Ovary (tissue), 9 donors: ENCODE results near the gene RASAL2. TPM values are rescaled to one million over a fixed set of nuclear protein-coding genes. Genes with fewer than 3 reads are reported as not detected.
A peak's percentile ranks its signal among the peaks of the same experiment; 100 is the strongest.

ENCODE experiments used
- DNase-seq, 5 donors: peaks; one replicate each; pipeline ENCODE4 v3.0.0-alpha.2; 2019 to 2020
- H3K27ac ChIP-seq, 2 donors: fragments of 200-600 bp; one replicate each; pipeline versions ENCODE4 v1.5.1 to v1.8.0; 2019 to 2022
- H3K27me3 ChIP-seq: fragments of 200-600 bp; one replicate; pipeline ENCODE4 v1.8.0; 2022
- H3K36me3 ChIP-seq: fragments of 200-600 bp; sonication (generic); one replicate; pipeline ENCODE4 v1.5.1; 2019
- H3K4me1 ChIP-seq: one replicate; pipeline ENCODE4 v1.8.1; 2013; ENCODE audit warnings: mild to moderate bottlenecking, moderate library complexity; ENCODE audit not compliant: insufficient read depth
- H3K4me3 ChIP-seq: fragments of 200-600 bp; sonication (generic); one replicate; pipeline ENCODE4 v1.5.1; 2017
- H3K9me3 ChIP-seq, 2 donors: fragments of 200-600 bp in 1 of 2; sonication (generic) in 1 of 2; one replicate each; pipeline versions ENCODE4 v1.5.1 to v1.8.1; 2013 to 2019; ENCODE audit warnings: mild to moderate bottlenecking in 1 of 2, moderate library complexity in 1 of 2
- EP300 ChIP-seq: sonication (generic); formaldehyde crosslinking; IDR thresholded peaks from one replicate; pipeline ENCODE4 v1.6.1; 2017; ENCODE audit warnings: antibody characterized with exemption
- POLR2A ChIP-seq: fragments of 450-650 bp; IDR thresholded peaks from one replicate; pipeline ENCODE4 v1.6.1; 2017; ENCODE audit warnings: antibody characterized with exemption, mild to moderate bottlenecking, moderate library complexity
- WGBS, 3 donors: extraction: QIAGEN DNeasy Blood & Tissue Kit in 1 of 3; methylation state at CpG; one replicate each; pipeline versions ENCODE4 v1.1.5 to v1.1.7; 2013 to 2017; 5-methylcytosine and 5-hydroxymethylcytosine counted together
- intact Hi-C, 4 donors: fragments of 100-400 bp; cut with DNase I; formaldehyde crosslinking; loops; one replicate each; pipeline versions ENCODE4 v1.11.0 to v1.15.1; 2022 to 2023
- polyA plus RNA-seq, 2 donors: library from polyadenylated mRNA; stranded (reverse); fragments of 200-250 nt in 1 of 2; fragments of 350-450 nt in 1 of 2; fragmentation: Illumina TruSeq in 1 of 2; extraction: RNeasy Lipid Tissue Mini Kit (QIAGEN cat#74804) in 1 of 2; gene quantifications; one replicate each; pipeline ENCODE4 v1.2.3, GENCODE V29; 2013 to 2014
- total RNA-seq, 7 donors: library from RNA; depleted of rRNA in 2 of 7; stranded (reverse); fragments of >200 nt in 2 of 7; fragmentation: NEBNext Ultra II Directional in 3 of 7; extraction: Animal tissue kit (Norgen Biotek cat#: 25700) in 3 of 7; gene quantifications; one replicate each; pipeline versions ENCODE4 v1.1.0 to v1.2.4, GENCODE V29; 2016 to 2023
- TF ChIP-seq, protein P1 (sequence below), 3 donors: fragments of 450-650 bp in 2 of 3; fragments of 200-600 bp in 1 of 3; IDR thresholded peaks; one replicate each; pipeline versions ENCODE4 v1.5.1 to v1.8.0; 2016 to 2022; ENCODE audit warnings: antibody characterized with exemption in 3 of 3, mild to moderate bottlenecking in 1 of 3
- donor health status: DM: no; HTN: no; CAD: no; lungs with moderate emphysema.
- donor health status: DM: no; HTN: no; CAD: no.
- donor health status: Bipolar disorder and iron deficiency.
- donor health status: DM: yes; HTN: yes; CAD: no.
- donor health status: DM: no; HTN: no; CAD: no.
- donor health status: DM: yes; HTN: yes; CAD: no.

Gene RASAL2
- total and polyA plus RNA-seq, 9 donors, result 4.2 to 20.5 (median 11.5) TPM

DNA sequence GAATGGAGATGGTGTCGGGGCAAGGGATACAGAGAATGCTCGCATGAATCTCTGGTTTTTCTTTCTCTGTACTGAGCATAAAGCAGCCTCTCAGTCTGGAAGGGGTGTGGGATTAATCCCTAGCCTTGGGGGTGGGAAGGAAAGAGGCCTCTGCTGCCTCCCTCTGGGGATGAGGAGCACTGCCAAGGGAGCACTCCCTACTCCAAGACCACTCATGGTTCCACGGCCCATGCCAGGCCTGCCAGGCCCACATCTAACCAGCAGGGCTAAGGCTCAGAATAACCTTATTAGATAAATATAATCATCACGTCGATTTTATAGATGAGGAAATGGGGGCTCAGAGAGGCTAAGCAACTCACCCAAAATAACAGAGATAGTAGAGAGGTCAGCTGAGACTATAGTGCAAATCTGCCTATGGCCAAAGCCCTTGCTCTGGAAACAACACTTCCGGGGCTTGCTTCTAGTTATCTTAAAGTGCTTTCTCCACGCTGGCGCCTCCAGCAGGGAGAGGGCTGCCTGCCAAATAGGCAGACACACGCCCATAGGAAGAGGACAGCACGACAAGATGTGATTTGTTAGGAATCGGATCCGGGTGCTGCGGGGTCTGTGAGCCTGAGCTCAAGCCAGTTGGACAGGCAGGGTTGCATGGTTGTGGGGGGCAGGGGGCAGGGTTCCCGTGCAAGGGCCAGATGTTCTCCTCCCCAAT, 419.5 kb downstream of the RASAL2 start:
- no peak overlapping the region for H3K4me3 ChIP-seq
- no peaks in the 10 kb centered on the region for H3K36me3 ChIP-seq
- TF ChIP-seq EP300, result no peak
- TF ChIP-seq, protein P1, sequence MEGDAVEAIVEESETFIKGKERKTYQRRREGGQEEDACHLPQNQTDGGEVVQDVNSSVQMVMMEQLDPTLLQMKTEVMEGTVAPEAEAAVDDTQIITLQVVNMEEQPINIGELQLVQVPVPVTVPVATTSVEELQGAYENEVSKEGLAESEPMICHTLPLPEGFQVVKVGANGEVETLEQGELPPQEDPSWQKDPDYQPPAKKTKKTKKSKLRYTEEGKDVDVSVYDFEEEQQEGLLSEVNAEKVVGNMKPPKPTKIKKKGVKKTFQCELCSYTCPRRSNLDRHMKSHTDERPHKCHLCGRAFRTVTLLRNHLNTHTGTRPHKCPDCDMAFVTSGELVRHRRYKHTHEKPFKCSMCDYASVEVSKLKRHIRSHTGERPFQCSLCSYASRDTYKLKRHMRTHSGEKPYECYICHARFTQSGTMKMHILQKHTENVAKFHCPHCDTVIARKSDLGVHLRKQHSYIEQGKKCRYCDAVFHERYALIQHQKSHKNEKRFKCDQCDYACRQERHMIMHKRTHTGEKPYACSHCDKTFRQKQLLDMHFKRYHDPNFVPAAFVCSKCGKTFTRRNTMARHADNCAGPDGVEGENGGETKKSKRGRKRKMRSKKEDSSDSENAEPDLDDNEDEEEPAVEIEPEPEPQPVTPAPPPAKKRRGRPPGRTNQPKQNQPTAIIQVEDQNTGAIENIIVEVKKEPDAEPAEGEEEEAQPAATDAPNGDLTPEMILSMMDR (IDR thresholded peaks at IDR 0.05), result no peak
- TF ChIP-seq POLR2A, result no peak
- H3K9me3 ChIP-seq, result no peaks in the 10 kb centered on the region
- intact Hi-C loops, result no loop called here
- WGBS, 3 donors, result 34 to 61% (median 49%) methylated on average over 14 of the region's 14 CpGs
- no peaks in the 10 kb centered on the region for H3K4me1 ChIP-seq
- no peak overlapping the region for H3K27ac ChIP-seq
- no peaks in the 10 kb centered on the region for H3K27me3 ChIP-seq
- DNase-seq, result peak in 1 of 5 donors; percentile 48

DNA sequence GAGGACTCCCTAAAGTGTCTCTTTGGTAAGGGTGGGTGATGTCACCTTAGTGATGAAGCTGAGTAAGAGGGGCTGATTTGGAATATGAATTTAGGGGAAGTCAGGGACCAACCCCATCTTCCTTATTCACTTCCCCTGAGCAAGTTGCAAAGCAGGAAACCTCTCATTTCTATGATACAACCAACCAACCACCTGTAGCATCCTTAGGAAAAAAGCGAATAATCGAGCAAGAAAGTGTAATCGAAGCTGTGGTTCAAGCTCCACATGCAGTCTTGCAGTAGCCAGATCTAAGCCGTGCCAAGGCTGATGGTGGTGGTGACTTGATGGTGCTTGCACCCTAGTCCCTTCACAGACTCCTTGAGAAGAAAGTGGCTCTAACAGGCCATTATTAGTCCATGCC, 422.2 kb downstream of the RASAL2 start:
- TF ChIP-seq EP300, result no peak
- TF ChIP-seq, protein P1 (IDR thresholded peaks at IDR 0.05), result no peak
- TF ChIP-seq POLR2A, result no peak
- H3K27me3 ChIP-seq, result no peaks in the 10 kb centered on the region
- WGBS, 3 donors, result 95 to 97% (median 96%) methylated on average over 4 of the region's 4 CpGs
- no peak for DNase-seq
- no peaks in the 10 kb centered on the region for H3K4me1 ChIP-seq
- H3K36me3 ChIP-seq, result no peaks in the 10 kb centered on the region
- no peak overlapping the region for H3K27ac ChIP-seq
- intact Hi-C loops, result no loop called here
- H3K9me3 ChIP-seq, result no peaks in the 10 kb centered on the region
- H3K4me3 ChIP-seq, result no peak overlapping the region

DNA sequence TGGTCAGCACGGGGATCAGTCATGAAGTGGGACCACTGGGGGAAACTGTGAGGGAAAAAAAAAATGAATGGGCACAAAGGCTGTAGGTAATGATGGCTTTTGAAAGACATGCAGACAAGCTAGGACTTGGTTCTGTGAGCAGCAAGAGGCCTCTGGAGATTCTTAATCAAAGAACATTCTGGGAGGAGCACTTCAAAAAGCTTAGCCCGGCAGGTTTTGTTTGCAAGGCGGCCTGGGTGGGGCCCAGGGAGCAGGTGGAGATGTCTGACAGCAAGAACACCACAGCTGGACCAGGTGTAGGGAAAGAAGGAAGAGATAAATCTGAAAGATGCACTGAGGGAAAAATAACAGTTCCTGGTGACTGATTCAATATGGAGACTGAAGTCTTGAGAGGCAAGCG, 425.0 kb downstream of the RASAL2 start:
- DNase-seq, result no peak
- intact Hi-C loops, result no loop called here
- Histone ChIP-seq H3K36me3 (no peaks in the 10 kb centered on the region), H3K4me1 (no peaks in the 10 kb centered on the region), H3K4me3 (no peak overlapping the region), H3K27ac (no peak overlapping the region), H3K9me3 (no peaks in the 10 kb centered on the region), H3K27me3 (no peaks in the 10 kb centered on the region)
- TF ChIP-seq, protein P1 (IDR thresholded peaks at IDR 0.05), result no peak
- no peak for TF ChIP-seq EP300
- no peak for TF ChIP-seq POLR2A
- 81 to 89% (median 82%) methylated on average over 4 of the region's 4 CpGs for WGBS, 3 donors

DNA sequence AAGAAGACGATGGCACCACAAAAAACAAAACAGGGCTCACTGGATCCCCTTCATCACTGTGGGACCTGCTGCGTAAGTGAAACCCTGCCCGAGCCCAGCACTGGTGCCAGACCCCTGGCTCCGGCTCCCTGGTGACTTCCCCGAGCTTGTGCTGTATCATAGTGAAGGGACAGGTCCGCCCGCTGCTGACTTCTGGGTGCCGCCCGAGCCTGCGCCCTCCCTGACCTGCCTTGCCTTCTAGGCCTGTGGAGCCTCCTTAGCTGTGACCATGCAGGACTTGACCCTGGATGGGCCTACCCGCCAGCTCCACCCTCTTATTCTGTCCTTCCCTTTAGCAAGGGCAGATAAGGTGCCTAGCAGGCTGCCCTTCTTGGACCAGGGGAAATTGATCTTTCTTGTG, 426.9 kb downstream of the RASAL2 start:
- H3K27me3 ChIP-seq, result no peaks in the 10 kb centered on the region
- H3K9me3 ChIP-seq, result no peaks in the 10 kb centered on the region
- no peaks in the 10 kb centered on the region for H3K36me3 ChIP-seq
- intact Hi-C loops, result loop anchor here in 1 of 4 donors (10.0 kb wide), 1 partner anchor 854 kb away; no protein-coding TSS in a partner anchor
- H3K4me1 ChIP-seq, result no peaks in the 10 kb centered on the region
- H3K27ac ChIP-seq, result no peak overlapping the region
- TF ChIP-seq, protein P1 (IDR thresholded peaks at IDR 0.05), result no peak
- TF ChIP-seq POLR2A (no peak), EP300 (no peak)
- WGBS, 3 donors, result 92 to 97% (median 95%) methylated on average over 10 to 11 of the region's 11 CpGs
- no peak overlapping the region for H3K4me3 ChIP-seq
- peak in 1 of 5 donors; percentile 22 for DNase-seq
